ENCODE results near the gene POLR3C. TPM values are rescaled to one million over a fixed set of nuclear protein-coding genes. Genes with fewer than 3 reads are reported as not detected.
"Not testable (repeated sequence)": the region's sequence is repeated elsewhere in the genome, so short reads cannot be mapped to it uniquely, and the experiment has no call there.

The POLR3C gene
- total RNA-seq, 1 experiment from 2014 or later: 48.0 TPM

- no peaks in the 10 kb centered on the region for H3K27me3 ChIP-seq (replicated peaks; ENCODE audit: control insufficient read depth, insufficient read depth, low read length)
- Mint-ChIP-seq H3K27ac (ENCODE audit: unreplicated experiment) (no peak overlapping the region), H3K4me3 (ENCODE audit: unreplicated experiment) (no peak overlapping the region), H3K9me3 (ENCODE audit: unreplicated experiment) (no peaks in the 10 kb centered on the region), H3K4me1 (ENCODE audit: low read depth, unreplicated experiment) (peaks cover 6% of the 10 kb centered on the region), H3K27me3 (ENCODE audit: insufficient read depth, unreplicated experiment) (no peaks in the 10 kb centered on the region), H3K36me3 (ENCODE audit: insufficient read depth, unreplicated experiment) (no peaks in the 10 kb centered on the region)
- no peak overlapping the region for H3K4me3 ChIP-seq (ENCODE audit: low read depth, low read length)
- ChIA-PET POLR2A (no interaction called here), CTCF (no interaction called here)
- no peak for TF ChIP-seq CTCF (IDR thresholded peaks at IDR 0.05; ENCODE audit: insufficient read depth in 1 of 2, low read depth in 1 of 2, low read length in 1 of 2, severe bottlenecking in 1 of 2, unreplicated experiment in 1 of 2)
- intact Hi-C loops (cut with micrococcal nuclease; ENCODE audit: unreplicated experiment): no loop called here
- H3K36me3 ChIP-seq (ENCODE audit: control insufficient read depth, insufficient read depth, low read length): no peaks in the 10 kb centered on the region
- H3K4me1 ChIP-seq: no peaks in the 10 kb centered on the region
- no TSS peak for BruUV-seq (replicated peaks)
- H3K9me3 ChIP-seq: no peaks in the 10 kb centered on the region
- DNase-seq: no peak
These were observed 17.6 kb upstream of the POLR3C start for GRCh38 chr1:145806408-145806807.

GRCh38 chr1:145806844-145807243, 17.2 kb upstream of the POLR3C start:
- BruUV-seq (replicated peaks): no TSS peak
- ChIA-PET CTCF (no interaction called here), POLR2A (no interaction called here)
- no peak for TF ChIP-seq CTCF (IDR thresholded peaks at IDR 0.05; ENCODE audit: insufficient read depth in 1 of 2, low read depth in 1 of 2, low read length in 1 of 2, severe bottlenecking in 1 of 2, unreplicated experiment in 1 of 2)
- no peaks in the 10 kb centered on the region for H3K27me3 ChIP-seq (replicated peaks; ENCODE audit: control insufficient read depth, insufficient read depth, low read length)
- Mint-ChIP-seq H3K27me3 (ENCODE audit: insufficient read depth, unreplicated experiment) (no peaks in the 10 kb centered on the region), H3K36me3 (ENCODE audit: insufficient read depth, unreplicated experiment) (no peaks in the 10 kb centered on the region), H3K9me3 (ENCODE audit: unreplicated experiment) (no peaks in the 10 kb centered on the region), H3K4me1 (ENCODE audit: low read depth, unreplicated experiment) (peaks cover 6% of the 10 kb centered on the region), H3K27ac (ENCODE audit: unreplicated experiment) (no peak overlapping the region), H3K4me3 (ENCODE audit: unreplicated experiment) (no peak overlapping the region)
- no peaks in the 10 kb centered on the region for H3K4me1 ChIP-seq
- H3K36me3 ChIP-seq (ENCODE audit: control insufficient read depth, insufficient read depth, low read length): no peaks in the 10 kb centered on the region
- no peaks in the 10 kb centered on the region for H3K9me3 ChIP-seq
- no peak for DNase-seq
- no peak overlapping the region for H3K4me3 ChIP-seq (ENCODE audit: low read depth, low read length)
- intact Hi-C loops (cut with micrococcal nuclease; ENCODE audit: unreplicated experiment): no loop called here

- intact Hi-C loops (cut with micrococcal nuclease; ENCODE audit: unreplicated experiment); H3K4me1 ChIP-seq; H3K36me3 Mint-ChIP-seq (ENCODE audit: insufficient read depth, unreplicated experiment); H3K4me3 ChIP-seq (ENCODE audit: low read depth, low read length); H3K4me3 Mint-ChIP-seq (ENCODE audit: unreplicated experiment); POLR2A ChIA-PET; H3K9me3 ChIP-seq; H3K36me3 ChIP-seq (ENCODE audit: control insufficient read depth, insufficient read depth, low read length); DNase-seq; H3K27me3 Mint-ChIP-seq (ENCODE audit: insufficient read depth, unreplicated experiment); H3K9me3 Mint-ChIP-seq (ENCODE audit: unreplicated experiment); H3K4me1 Mint-ChIP-seq (ENCODE audit: low read depth, unreplicated experiment); BruUV-seq (replicated peaks); H3K27ac Mint-ChIP-seq (ENCODE audit: unreplicated experiment); CTCF ChIA-PET; H3K27me3 ChIP-seq (replicated peaks; ENCODE audit: control insufficient read depth, insufficient read depth, low read length): not testable (repeated sequence)
These were observed 10.8 kb upstream of the POLR3C start for GRCh38 chr1:145812977-145813810.

DNA sequence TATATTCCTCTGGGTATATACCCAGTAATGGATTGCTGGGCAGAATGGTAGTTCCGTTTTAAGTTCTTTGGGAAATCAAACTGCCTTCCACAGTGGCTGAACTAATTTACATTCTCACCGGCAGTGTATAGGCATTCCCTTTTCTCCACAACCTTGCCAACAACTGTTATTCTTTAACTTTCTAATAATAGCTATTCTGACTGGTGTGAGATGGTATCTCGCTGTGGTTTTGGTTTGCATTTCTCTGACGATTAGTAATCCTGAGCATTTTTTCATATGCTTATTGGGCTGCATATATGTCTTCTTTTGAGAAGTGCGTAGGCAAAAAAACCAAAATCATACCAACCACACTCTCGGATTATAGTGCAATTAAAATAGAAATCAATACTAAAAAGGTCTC, 5.9 kb upstream of the POLR3C start:
- H3K4me1 ChIP-seq; H3K9me3 Mint-ChIP-seq (ENCODE audit: unreplicated experiment); H3K9me3 ChIP-seq; H3K36me3 Mint-ChIP-seq (ENCODE audit: insufficient read depth, unreplicated experiment); H3K4me3 ChIP-seq (ENCODE audit: low read depth, low read length); H3K36me3 ChIP-seq (ENCODE audit: control insufficient read depth, insufficient read depth, low read length); H3K4me3 Mint-ChIP-seq (ENCODE audit: unreplicated experiment); POLR2A ChIA-PET; DNase-seq; BruUV-seq (replicated peaks); H3K27me3 Mint-ChIP-seq (ENCODE audit: insufficient read depth, unreplicated experiment); H3K4me1 Mint-ChIP-seq (ENCODE audit: low read depth, unreplicated experiment); CTCF ChIA-PET; H3K27ac Mint-ChIP-seq (ENCODE audit: unreplicated experiment); intact Hi-C loops (cut with micrococcal nuclease; ENCODE audit: unreplicated experiment); H3K27me3 ChIP-seq (replicated peaks; ENCODE audit: control insufficient read depth, insufficient read depth, low read length): not testable (repeated sequence)

GRCh38 chr1:145822779-145823331, 1.1 kb upstream of the POLR3C start:
- Mint-ChIP-seq H3K36me3 (ENCODE audit: insufficient read depth, unreplicated experiment) (peaks cover 23% of the 10 kb centered on the region), H3K27ac (ENCODE audit: unreplicated experiment) (peak overlapping the region; percentile 97), H3K4me3 (ENCODE audit: unreplicated experiment) (peak overlapping the region; percentile 98)
- H3K4me1 ChIP-seq; H3K9me3 Mint-ChIP-seq (ENCODE audit: unreplicated experiment); POLR2A ChIA-PET; H3K27me3 ChIP-seq (replicated peaks; ENCODE audit: control insufficient read depth, insufficient read depth, low read length); H3K27me3 Mint-ChIP-seq (ENCODE audit: insufficient read depth, unreplicated experiment); H3K36me3 ChIP-seq (ENCODE audit: control insufficient read depth, insufficient read depth, low read length); DNase-seq; CTCF ChIA-PET; H3K9me3 ChIP-seq; H3K4me1 Mint-ChIP-seq (ENCODE audit: low read depth, unreplicated experiment): not testable (repeated sequence)
- intact Hi-C loops (cut with micrococcal nuclease; ENCODE audit: unreplicated experiment): loop anchor here (5.0 kb wide), 1 partner anchor 41 kb away; no protein-coding TSS in a partner anchor
- H3K4me3 ChIP-seq (ENCODE audit: low read depth, low read length): peak overlapping the region; percentile 18; the same call in 1 of the 2 replicates
- TSS peak; percentile 46 for BruUV-seq (replicated peaks)
